HEK293 (cell line): ENCODE measurements around the gene TSHZ2.

ENCODE experiments used
- CTCF ChIA-PET: fragments of 350-600 bp; formaldehyde crosslinking; extraction: SDS; loops from one replicate; lab custom pipeline; 2021; ENCODE audit warnings: antibody characterized with exemption; lab: Yijun Ruan, JAX
- POLR2A ChIA-PET: fragments of 300-600 bp; formaldehyde crosslinking; extraction: SDS; loops from one replicate; lab custom pipeline; 2020; ENCODE audit warnings: antibody characterized with exemption, inconsistent platforms; lab: Yijun Ruan, JAX
- H3K27ac ChIP-seq: fragments of 200-500 bp; sonication (Bioruptor generic); 2 replicates; pipeline ENCODE4 v1.5.1; 2014; ENCODE audit warnings: low read depth, low read length, control low read depth, inconsistent platforms; ENCODE audit errors: extremely low read depth
- H3K36me3 ChIP-seq, 2 experiments: fragments of 200-500 bp in 1 of 2; sonication (Bioruptor generic) in 1 of 2; 1 replicate in 1 of 2; 2 replicates in 1 of 2; pipeline ENCODE4 v1.5.1; 2014 to 2017; ENCODE audit warnings: inconsistent platforms in 2 of 2, low read length in 2 of 2; ENCODE audit not compliant: control insufficient read depth in 2 of 2, insufficient read depth in 1 of 2
- H3K4me1 ChIP-seq: fragments of 200-500 bp; sonication (Bioruptor generic); 2 replicates; pipeline ENCODE4 v1.5.1; 2014; ENCODE audit warnings: mild to moderate bottlenecking, low read length, inconsistent platforms; ENCODE audit not compliant: control insufficient read depth, insufficient read depth
- H3K4me3 ChIP-seq: 2 replicates; pipeline ENCODE4 v1.5.1; 2011; ENCODE audit warnings: low read depth, mild to moderate bottlenecking, control low read depth, low read length, moderate library complexity
- H3K9me3 ChIP-seq: fragments of 200-500 bp; sonication (Bioruptor generic); 2 replicates; pipeline ENCODE4 v1.5.1; 2014; ENCODE audit warnings: low read depth, low read length, inconsistent platforms; ENCODE audit not compliant: control insufficient read depth, insufficient read depth
- EGR2 ChIP-seq: fragments of 450-650 bp; formaldehyde crosslinking; IDR thresholded peaks from 2 replicates; pipeline ENCODE4 v1.5.1; 2016; ENCODE audit warnings: low read depth, missing biosample characterization, missing genetic modification characterization
- GLI4 ChIP-seq: fragments of 450-650 bp; formaldehyde crosslinking; IDR thresholded peaks from 2 replicates; pipeline ENCODE4 v1.5.1; 2016; ENCODE audit warnings: missing biosample characterization, missing genetic modification characterization
- HOXA7 ChIP-seq: sonication (generic); formaldehyde crosslinking; IDR thresholded peaks from 2 replicates; pipeline ENCODE4 v1.8.1; 2022; ENCODE audit warnings: missing genetic modification reagents, borderline replicate concordance
- KLF16 ChIP-seq: fragments of 450-650 bp; formaldehyde crosslinking; IDR thresholded peaks from 2 replicates; pipeline ENCODE4 v1.5.1; 2017; ENCODE audit warnings: missing biosample characterization, missing genetic modification characterization
- SCRT1 ChIP-seq: fragments of 450-650 bp; formaldehyde crosslinking; IDR thresholded peaks from 2 replicates; pipeline ENCODE4 v1.5.1; 2016; ENCODE audit warnings: missing biosample characterization, missing genetic modification characterization, borderline replicate concordance
- TCF7L2 ChIP-seq: IDR thresholded peaks from 2 replicates; pipeline ENCODE4 v1.6.1; 2011; ENCODE audit warnings: low read depth, mild to moderate bottlenecking, inconsistent platforms, low read length, moderate library complexity, borderline replicate concordance
- ZBTB48 ChIP-seq: fragments of 450-650 bp; formaldehyde crosslinking; IDR thresholded peaks from 2 replicates; pipeline ENCODE4 v1.5.1; 2016; ENCODE audit warnings: missing biosample characterization, missing genetic modification characterization
- ZBTB8A ChIP-seq: fragments of 450-650 bp; formaldehyde crosslinking; IDR thresholded peaks from 2 replicates; pipeline ENCODE4 v1.5.1; 2016; ENCODE audit warnings: missing biosample characterization, missing genetic modification characterization
- ZNF10 ChIP-seq: fragments of 450-650 bp; formaldehyde crosslinking; IDR thresholded peaks from 2 replicates; pipeline ENCODE4 v1.5.1; 2017; ENCODE audit warnings: missing biosample characterization, missing genetic modification characterization
- ZNF148 ChIP-seq: fragments of 450-650 bp; formaldehyde crosslinking; IDR thresholded peaks from 2 replicates; pipeline ENCODE4 v1.5.0; 2017; ENCODE audit warnings: missing biosample characterization, missing genetic modification characterization, borderline replicate concordance
- ZNF175 ChIP-seq: fragments of 450-650 bp; formaldehyde crosslinking; IDR thresholded peaks from 2 replicates; pipeline ENCODE4 v1.5.1; 2016; ENCODE audit warnings: missing biosample characterization, missing genetic modification characterization
- ZNF266 ChIP-seq: fragments of 450-650 bp; formaldehyde crosslinking; IDR thresholded peaks from 2 replicates; pipeline ENCODE4 v1.5.1; 2016; ENCODE audit warnings: missing biosample characterization, missing genetic modification characterization, low read depth
- ZNF274 ChIP-seq, 2 experiments: fragments of 200-500 bp in 1 of 2; fragments of 450-650 bp in 1 of 2; sonication (Bioruptor generic) in 1 of 2; formaldehyde crosslinking in 1 of 2; IDR thresholded peaks; 2 replicates each; pipeline versions ENCODE4 v1.5.1 to v1.6.1; 2014 to 2016; ENCODE audit warnings: borderline replicate concordance in 1 of 2, inconsistent platforms in 1 of 2, low read length in 1 of 2, missing biosample characterization in 1 of 2, missing genetic modification characterization in 1 of 2
- ZNF302 ChIP-seq: fragments of 450-650 bp; formaldehyde crosslinking; IDR thresholded peaks from 2 replicates; pipeline ENCODE4 v1.5.1; 2016; ENCODE audit warnings: missing biosample characterization, missing genetic modification characterization, low read depth
- ZNF391 ChIP-seq: fragments of 450-650 bp; formaldehyde crosslinking; IDR thresholded peaks from 2 replicates; pipeline ENCODE4 v1.5.1; 2016; ENCODE audit warnings: low read depth, missing biosample characterization, missing genetic modification characterization, borderline replicate concordance
- ZNF404 ChIP-seq: fragments of 450-650 bp; formaldehyde crosslinking; IDR thresholded peaks from 2 replicates; pipeline ENCODE4 v1.5.1; 2017; ENCODE audit warnings: missing biosample characterization, missing genetic modification characterization
- ZNF416 ChIP-seq: fragments of 450-650 bp; formaldehyde crosslinking; IDR thresholded peaks from 2 replicates; pipeline ENCODE4 v1.5.1; 2016; ENCODE audit warnings: missing biosample characterization, missing genetic modification characterization
- ZNF426 ChIP-seq: fragments of 450-650 bp; formaldehyde crosslinking; IDR thresholded peaks from 2 replicates; pipeline ENCODE4 v1.5.1; 2017; ENCODE audit warnings: missing biosample characterization, missing genetic modification characterization, mild to moderate bottlenecking, inconsistent platforms, moderate library complexity
- ZNF510 ChIP-seq: fragments of 450-650 bp; formaldehyde crosslinking; IDR thresholded peaks from 2 replicates; pipeline ENCODE4 v1.5.1; 2018; ENCODE audit warnings: mild to moderate bottlenecking, missing genetic modification characterization, missing biosample characterization; ENCODE audit not compliant: insufficient replicate concordance
- ZNF610 ChIP-seq: fragments of 450-650 bp; formaldehyde crosslinking; IDR thresholded peaks from 2 replicates; pipeline ENCODE4 v1.5.1; 2016; ENCODE audit warnings: missing biosample characterization, missing genetic modification characterization, borderline replicate concordance
- ZNF621 ChIP-seq: fragments of 450-650 bp; formaldehyde crosslinking; IDR thresholded peaks from 2 replicates; pipeline ENCODE4 v1.5.1; 2017; ENCODE audit warnings: missing biosample characterization, missing genetic modification characterization
- ZNF791 ChIP-seq: fragments of 450-650 bp; formaldehyde crosslinking; IDR thresholded peaks from 2 replicates; pipeline ENCODE4 v1.5.1; 2016; ENCODE audit warnings: missing biosample characterization, missing genetic modification characterization
- TF ChIP-seq, protein P1 (sequence below): fragments of 450-650 bp; formaldehyde crosslinking; IDR thresholded peaks from 2 replicates; pipeline ENCODE4 v1.5.1; 2016; ENCODE audit warnings: missing biosample characterization, missing genetic modification characterization
- TF ChIP-seq, protein P2 (sequence below): fragments of 450-650 bp; formaldehyde crosslinking; IDR thresholded peaks from 2 replicates; pipeline ENCODE4 v1.5.1; 2016; ENCODE audit warnings: missing biosample characterization, missing genetic modification characterization

Gene TSHZ2

GRCh38 chr20:53186635-53187034 lies 214.5 kb downstream of the TSHZ2 start:
- H3K36me3 ChIP-seq, result no peaks in the 10 kb centered on the region
- no peak for TF ChIP-seq ZBTB48
- TF ChIP-seq, protein P1, sequence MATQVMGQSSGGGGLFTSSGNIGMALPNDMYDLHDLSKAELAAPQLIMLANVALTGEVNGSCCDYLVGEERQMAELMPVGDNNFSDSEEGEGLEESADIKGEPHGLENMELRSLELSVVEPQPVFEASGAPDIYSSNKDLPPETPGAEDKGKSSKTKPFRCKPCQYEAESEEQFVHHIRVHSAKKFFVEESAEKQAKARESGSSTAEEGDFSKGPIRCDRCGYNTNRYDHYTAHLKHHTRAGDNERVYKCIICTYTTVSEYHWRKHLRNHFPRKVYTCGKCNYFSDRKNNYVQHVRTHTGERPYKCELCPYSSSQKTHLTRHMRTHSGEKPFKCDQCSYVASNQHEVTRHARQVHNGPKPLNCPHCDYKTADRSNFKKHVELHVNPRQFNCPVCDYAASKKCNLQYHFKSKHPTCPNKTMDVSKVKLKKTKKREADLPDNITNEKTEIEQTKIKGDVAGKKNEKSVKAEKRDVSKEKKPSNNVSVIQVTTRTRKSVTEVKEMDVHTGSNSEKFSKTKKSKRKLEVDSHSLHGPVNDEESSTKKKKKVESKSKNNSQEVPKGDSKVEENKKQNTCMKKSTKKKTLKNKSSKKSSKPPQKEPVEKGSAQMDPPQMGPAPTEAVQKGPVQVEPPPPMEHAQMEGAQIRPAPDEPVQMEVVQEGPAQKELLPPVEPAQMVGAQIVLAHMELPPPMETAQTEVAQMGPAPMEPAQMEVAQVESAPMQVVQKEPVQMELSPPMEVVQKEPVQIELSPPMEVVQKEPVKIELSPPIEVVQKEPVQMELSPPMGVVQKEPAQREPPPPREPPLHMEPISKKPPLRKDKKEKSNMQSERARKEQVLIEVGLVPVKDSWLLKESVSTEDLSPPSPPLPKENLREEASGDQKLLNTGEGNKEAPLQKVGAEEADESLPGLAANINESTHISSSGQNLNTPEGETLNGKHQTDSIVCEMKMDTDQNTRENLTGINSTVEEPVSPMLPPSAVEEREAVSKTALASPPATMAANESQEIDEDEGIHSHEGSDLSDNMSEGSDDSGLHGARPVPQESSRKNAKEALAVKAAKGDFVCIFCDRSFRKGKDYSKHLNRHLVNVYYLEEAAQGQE (tag by site-specific recombination), result no peak
- TF ChIP-seq ZNF621, result no peak
- TF ChIP-seq ZNF610 (tag by site-specific recombination), result no peak
- TF ChIP-seq ZNF266 (tag by site-specific recombination), result no peak
- TF ChIP-seq ZNF416 (tag by site-specific recombination), result no peak
- TF ChIP-seq ZNF510 (tag by site-specific recombination), result no peak
- TF ChIP-seq ZNF148 (tag by site-specific recombination), result no peak
- TF ChIP-seq ZNF426, result no peak
- no peak for TF ChIP-seq ZNF404 (tag by site-specific recombination)
- no peak for TF ChIP-seq ZNF791 (tag by site-specific recombination)
- TF ChIP-seq ZNF391 (tag by site-specific recombination), result no peak
- no peak for TF ChIP-seq SCRT1 (tag by site-specific recombination)
- no peak for TF ChIP-seq TCF7L2
- POLR2A ChIA-PET, result interaction anchor here (0.6 kb wide), 1 partner anchor 235 kb away, joined by 3 read pairs; no protein-coding TSS in a partner anchor
- CTCF ChIA-PET, result interaction anchor here (0.7 to 1.0 kb wide), 2 partner anchors 22 to 136 kb away, joined by 3 to 4 read pairs; no protein-coding TSS in a partner anchor
- H3K4me3 ChIP-seq, result no peak overlapping the region
- H3K27ac ChIP-seq, result no peak overlapping the region
- H3K9me3 ChIP-seq, result no peaks in the 10 kb centered on the region
- no peaks in the 10 kb centered on the region for H3K4me1 ChIP-seq

- Histone ChIP-seq H3K4me3 (no peak overlapping the region), H3K27ac (no peak overlapping the region), H3K9me3 (no peaks in the 10 kb centered on the region), H3K4me1 (no peaks in the 10 kb centered on the region), H3K36me3 (no peaks in the 10 kb centered on the region)
- CTCF ChIA-PET, result interaction anchor here (0.7 to 2.1 kb wide), 4 partner anchors 21 to 149 kb away, joined by 3 to 10 read pairs (median 3); no protein-coding TSS in a partner anchor
- POLR2A ChIA-PET, result no interaction called here
- TF ChIP-seq GLI4 (no peak), ZNF175 (no peak), HOXA7 (CRISPR knock-in tag) (no peak), ZNF302 (no peak), KLF16 (tag by site-specific recombination) (no peak), EGR2 (tag by site-specific recombination) (no peak), ZBTB8A (no peak), ZNF10 (tag by site-specific recombination) (no peak), ZNF274 (IDR thresholded peaks at IDR 0.05; ENCODE audit: low read length) (no peak), ZNF274 (tag by site-specific recombination; IDR thresholded peaks at IDR 0.05; ENCODE audit: borderline replicate concordance) (no peak)
- TF ChIP-seq, protein P2, sequence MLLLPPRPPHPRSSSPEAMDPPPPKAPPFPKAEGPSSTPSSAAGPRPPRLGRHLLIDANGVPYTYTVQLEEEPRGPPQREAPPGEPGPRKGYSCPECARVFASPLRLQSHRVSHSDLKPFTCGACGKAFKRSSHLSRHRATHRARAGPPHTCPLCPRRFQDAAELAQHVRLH (tag by site-specific recombination), result no peak
These were observed 215.4 kb downstream of the TSHZ2 start for GRCh38 chr20:53187392-53188068.
